ENCODE measurements around the gene EFCAB6.

The EFCAB6 gene

DNA sequence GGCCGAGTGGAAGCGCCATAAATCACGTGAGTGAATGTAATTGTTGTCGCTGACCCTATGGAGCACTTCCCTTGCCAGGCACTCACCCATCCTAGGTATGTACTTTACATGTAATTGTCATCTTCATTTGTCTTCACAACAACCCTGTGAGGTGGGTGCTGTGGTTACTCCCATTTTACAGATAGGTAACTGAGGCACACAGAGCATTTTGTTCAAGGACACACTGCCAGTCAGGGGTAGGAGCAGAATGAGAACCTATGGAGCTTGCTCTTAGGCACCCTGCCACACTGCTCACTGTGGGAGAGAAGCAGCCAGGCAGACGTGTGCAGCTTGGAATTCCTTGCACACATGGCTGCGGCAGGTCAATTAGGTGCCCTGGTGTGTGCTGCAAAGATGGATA, 785 bp upstream of the EFCAB6 start:
- H3K27me3 ChIP-seq (replicated peaks; ENCODE audit: control insufficient read depth, insufficient read depth, low read length, poor library complexity, severe bottlenecking), result no peaks in the 10 kb centered on the region
- peak overlapping the region; percentile 64 for H3K27ac ChIP-seq (ENCODE audit: insufficient read depth, low read length, poor library complexity, severe bottlenecking)
- no peaks in the 10 kb centered on the region for H3K36me3 ChIP-seq (ENCODE audit: control insufficient read depth, insufficient read depth, low read length)
- H3K4me3 ChIP-seq (ENCODE audit: insufficient read depth, low read depth, low read length, poor library complexity, severe bottlenecking), result peak overlapping the region; percentile 75
- H3K9me3 ChIP-seq (ENCODE audit: control insufficient read depth, low read length), result no peaks in the 10 kb centered on the region
- no peak for DNase-seq
- no peaks in the 10 kb centered on the region for H3K4me1 ChIP-seq (ENCODE audit: control insufficient read depth, insufficient read depth, low read length, poor library complexity, severe bottlenecking)

DNA sequence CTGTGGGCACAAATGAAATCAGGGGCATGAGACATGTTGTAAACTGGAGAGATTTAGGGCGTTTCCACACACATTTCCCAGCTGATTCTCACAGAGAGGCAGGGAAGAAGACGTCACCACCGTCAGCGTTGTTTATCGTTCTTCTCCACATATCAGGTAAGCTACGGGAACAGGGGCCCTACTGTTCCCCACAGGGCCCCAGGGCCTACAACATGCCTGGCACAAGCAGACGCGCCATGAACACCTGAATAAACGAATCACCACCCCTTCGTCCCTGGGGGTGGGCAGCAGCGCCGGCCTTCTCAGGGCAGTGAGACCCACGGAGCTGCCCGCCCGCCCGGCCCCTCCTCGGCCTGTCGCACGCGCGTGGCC, 342 bp downstream of the EFCAB6 start:
- Histone ChIP-seq H3K27ac (ENCODE audit: insufficient read depth, low read length, poor library complexity, severe bottlenecking) (peak overlapping the region; percentile 64), H3K36me3 (ENCODE audit: control insufficient read depth, insufficient read depth, low read length) (no peaks in the 10 kb centered on the region), H3K4me3 (ENCODE audit: insufficient read depth, low read depth, low read length, poor library complexity, severe bottlenecking) (peak overlapping the region; percentile 75), H3K9me3 (ENCODE audit: control insufficient read depth, low read length) (no peaks in the 10 kb centered on the region), H3K4me1 (ENCODE audit: control insufficient read depth, insufficient read depth, low read length, poor library complexity, severe bottlenecking) (no peaks in the 10 kb centered on the region), H3K27me3 (replicated peaks; ENCODE audit: control insufficient read depth, insufficient read depth, low read length, poor library complexity, severe bottlenecking) (no peaks in the 10 kb centered on the region)
- DNase-seq, result no peak

DNA sequence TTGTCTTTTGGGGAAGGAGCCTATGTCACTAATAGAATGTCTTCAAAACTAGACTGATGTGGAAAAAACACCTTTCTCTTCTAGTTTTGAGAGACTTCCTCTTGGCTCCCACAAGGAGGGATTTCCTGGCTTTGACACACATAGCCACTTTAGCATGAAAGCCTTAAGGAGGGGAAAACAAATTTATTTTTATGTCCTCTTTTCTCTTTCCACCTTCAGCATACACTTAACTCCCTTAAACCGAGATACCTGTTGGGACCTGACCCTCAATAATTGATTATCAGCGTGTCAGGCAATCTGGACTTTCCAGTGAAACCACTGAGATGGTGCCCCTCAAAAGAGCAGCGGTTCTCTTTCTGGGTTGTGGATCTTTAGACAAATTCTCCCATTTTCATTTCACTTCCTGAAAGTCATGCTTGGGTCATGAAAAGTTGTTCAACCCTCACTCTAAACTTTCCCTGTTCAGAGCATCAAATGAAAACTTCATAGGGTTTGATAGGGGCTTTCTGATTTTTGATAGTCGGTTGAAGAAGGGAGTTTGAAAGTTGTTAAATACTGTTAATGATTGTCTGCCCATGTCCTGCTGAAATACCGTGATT, 9.1 kb downstream of the EFCAB6 start:
- H3K4me3 ChIP-seq (ENCODE audit: insufficient read depth, low read depth, low read length, poor library complexity, severe bottlenecking), result no peak overlapping the region
- H3K36me3 ChIP-seq (ENCODE audit: control insufficient read depth, insufficient read depth, low read length), result no peaks in the 10 kb centered on the region
- no peaks in the 10 kb centered on the region for H3K27me3 ChIP-seq (replicated peaks; ENCODE audit: control insufficient read depth, insufficient read depth, low read length, poor library complexity, severe bottlenecking)
- no peaks in the 10 kb centered on the region for H3K9me3 ChIP-seq (ENCODE audit: control insufficient read depth, low read length)
- no peak overlapping the region for H3K27ac ChIP-seq (ENCODE audit: insufficient read depth, low read length, poor library complexity, severe bottlenecking)
- DNase-seq, result no peak
- H3K4me1 ChIP-seq (ENCODE audit: control insufficient read depth, insufficient read depth, low read length, poor library complexity, severe bottlenecking), result no peaks in the 10 kb centered on the region

DNA sequence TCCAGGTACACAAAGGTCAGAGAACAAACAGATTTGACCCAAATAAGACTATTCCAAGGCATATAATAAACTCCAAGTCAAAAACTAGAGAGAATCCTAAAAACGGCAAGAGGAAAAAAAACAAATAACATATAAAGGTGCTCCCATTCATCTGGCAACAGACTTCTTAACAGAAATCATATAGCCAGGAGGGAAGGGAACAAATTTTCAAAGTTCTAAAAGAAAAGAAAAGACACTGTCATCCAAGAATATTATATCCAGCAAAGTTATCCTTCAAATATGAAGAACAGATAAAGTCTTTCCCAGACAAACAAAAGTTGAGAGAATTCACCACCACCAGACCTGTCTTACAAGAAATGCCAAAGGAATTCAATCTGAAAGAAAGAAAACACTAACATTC, 11.1 kb downstream of the EFCAB6 start:
- no peak for DNase-seq
- H3K27me3 ChIP-seq (replicated peaks; ENCODE audit: control insufficient read depth, insufficient read depth, low read length, poor library complexity, severe bottlenecking), result no peaks in the 10 kb centered on the region
- H3K9me3 ChIP-seq (ENCODE audit: control insufficient read depth, low read length), result no peaks in the 10 kb centered on the region
- no peak overlapping the region for H3K27ac ChIP-seq (ENCODE audit: insufficient read depth, low read length, poor library complexity, severe bottlenecking)
- no peaks in the 10 kb centered on the region for H3K36me3 ChIP-seq (ENCODE audit: control insufficient read depth, insufficient read depth, low read length)
- no peaks in the 10 kb centered on the region for H3K4me1 ChIP-seq (ENCODE audit: control insufficient read depth, insufficient read depth, low read length, poor library complexity, severe bottlenecking)
- H3K4me3 ChIP-seq (ENCODE audit: insufficient read depth, low read depth, low read length, poor library complexity, severe bottlenecking), result no peak overlapping the region

DNA sequence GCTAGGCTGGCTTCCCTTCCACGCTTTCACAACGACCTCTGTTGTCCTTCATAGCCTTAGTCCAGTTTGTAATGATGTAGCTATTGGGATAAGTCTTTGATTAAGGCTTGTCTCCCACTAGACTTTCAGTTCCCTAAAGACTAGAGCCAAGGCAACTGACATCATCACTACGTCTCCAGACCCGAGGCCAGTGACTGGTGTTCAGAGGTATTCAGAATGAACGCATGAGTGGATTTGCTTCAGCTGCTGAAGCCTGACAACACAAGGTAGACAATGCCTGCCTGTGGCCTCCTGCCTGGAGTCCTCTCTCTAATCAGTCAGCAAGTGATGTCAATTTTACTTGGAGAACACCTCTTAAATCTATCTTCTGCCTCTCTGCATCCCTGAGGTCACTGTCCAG, 13.6 kb downstream of the EFCAB6 start:
- Histone ChIP-seq H3K27ac (ENCODE audit: insufficient read depth, low read length, poor library complexity, severe bottlenecking) (no peak overlapping the region), H3K9me3 (ENCODE audit: control insufficient read depth, low read length) (no peaks in the 10 kb centered on the region), H3K4me3 (ENCODE audit: insufficient read depth, low read depth, low read length, poor library complexity, severe bottlenecking) (no peak overlapping the region), H3K27me3 (replicated peaks; ENCODE audit: control insufficient read depth, insufficient read depth, low read length, poor library complexity, severe bottlenecking) (no peaks in the 10 kb centered on the region), H3K4me1 (ENCODE audit: control insufficient read depth, insufficient read depth, low read length, poor library complexity, severe bottlenecking) (no peaks in the 10 kb centered on the region), H3K36me3 (ENCODE audit: control insufficient read depth, insufficient read depth, low read length) (no peaks in the 10 kb centered on the region)
- no peak for DNase-seq

DNA sequence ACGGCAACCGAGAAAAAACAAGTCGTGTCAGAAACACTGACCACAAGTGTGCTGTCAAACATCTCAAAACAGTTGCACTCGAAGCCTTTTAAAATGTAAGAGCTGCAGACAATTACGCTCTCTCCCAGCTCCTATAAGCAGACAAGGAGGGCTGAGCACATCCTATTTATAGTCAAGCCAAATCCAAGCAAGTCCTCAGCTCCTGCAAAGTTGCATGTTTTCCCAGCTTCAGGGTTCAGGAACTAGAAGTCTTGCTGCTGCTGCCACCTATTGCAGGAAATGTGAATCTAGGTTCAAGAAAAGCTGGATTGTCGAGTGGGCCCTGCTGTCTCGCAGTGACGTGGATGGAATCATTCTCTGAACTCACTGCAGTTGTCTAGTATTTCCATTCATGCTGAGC, 15.5 kb downstream of the EFCAB6 start:
- no peaks in the 10 kb centered on the region for H3K27me3 ChIP-seq (replicated peaks; ENCODE audit: control insufficient read depth, insufficient read depth, low read length, poor library complexity, severe bottlenecking)
- no peaks in the 10 kb centered on the region for H3K9me3 ChIP-seq (ENCODE audit: control insufficient read depth, low read length)
- DNase-seq, result no peak
- H3K36me3 ChIP-seq (ENCODE audit: control insufficient read depth, insufficient read depth, low read length), result no peaks in the 10 kb centered on the region
- no peak overlapping the region for H3K4me3 ChIP-seq (ENCODE audit: insufficient read depth, low read depth, low read length, poor library complexity, severe bottlenecking)
- H3K4me1 ChIP-seq (ENCODE audit: control insufficient read depth, insufficient read depth, low read length, poor library complexity, severe bottlenecking), result no peaks in the 10 kb centered on the region
- H3K27ac ChIP-seq (ENCODE audit: insufficient read depth, low read length, poor library complexity, severe bottlenecking), result no peak overlapping the region

DNA sequence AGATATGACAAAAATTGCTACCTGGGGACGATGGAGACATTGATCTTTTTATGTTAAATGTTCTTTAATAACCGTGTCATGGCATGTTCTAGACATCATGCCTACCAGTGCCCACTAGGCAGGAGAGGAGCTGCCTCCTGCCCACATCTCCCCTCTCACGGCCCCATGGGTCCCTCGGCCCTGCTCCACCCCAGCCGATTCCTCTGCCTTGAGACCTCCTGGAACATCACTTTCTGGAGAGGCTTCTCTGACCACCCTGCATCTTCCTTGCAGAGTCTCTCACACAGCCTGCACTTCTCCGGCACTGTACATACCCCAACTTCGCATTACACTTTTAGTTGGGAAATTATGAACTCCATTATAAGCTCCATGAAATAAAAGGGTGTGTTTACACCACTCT, 16.8 kb downstream of the EFCAB6 start:
- Histone ChIP-seq H3K27me3 (replicated peaks; ENCODE audit: control insufficient read depth, insufficient read depth, low read length, poor library complexity, severe bottlenecking) (no peaks in the 10 kb centered on the region), H3K27ac (ENCODE audit: insufficient read depth, low read length, poor library complexity, severe bottlenecking) (no peak overlapping the region), H3K36me3 (ENCODE audit: control insufficient read depth, insufficient read depth, low read length) (no peaks in the 10 kb centered on the region), H3K9me3 (ENCODE audit: control insufficient read depth, low read length) (no peaks in the 10 kb centered on the region), H3K4me3 (ENCODE audit: insufficient read depth, low read depth, low read length, poor library complexity, severe bottlenecking) (no peak overlapping the region), H3K4me1 (ENCODE audit: control insufficient read depth, insufficient read depth, low read length, poor library complexity, severe bottlenecking) (no peaks in the 10 kb centered on the region)
- DNase-seq, result no peak

DNA sequence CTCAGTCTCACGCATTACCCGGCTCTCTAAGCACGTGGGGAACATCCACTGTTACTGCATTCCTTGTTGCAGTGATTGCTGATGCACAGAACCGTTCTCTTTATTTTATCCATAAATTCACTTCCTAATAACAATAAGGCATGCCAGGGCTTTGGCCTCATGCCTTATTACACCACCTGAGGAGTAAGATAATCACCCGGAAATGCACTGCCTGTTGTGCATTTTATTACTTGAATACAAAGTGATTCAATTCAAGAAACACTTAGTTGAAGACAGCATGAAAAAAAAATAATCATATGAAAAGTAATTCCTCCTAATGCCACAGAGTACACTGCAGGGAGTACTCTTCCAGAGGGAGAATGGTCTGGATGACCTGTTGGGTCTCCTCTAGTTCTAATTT, 19.2 kb downstream of the EFCAB6 start:
- H3K4me1 ChIP-seq (ENCODE audit: control insufficient read depth, insufficient read depth, low read length, poor library complexity, severe bottlenecking), result no peaks in the 10 kb centered on the region
- no peaks in the 10 kb centered on the region for H3K27me3 ChIP-seq (replicated peaks; ENCODE audit: control insufficient read depth, insufficient read depth, low read length, poor library complexity, severe bottlenecking)
- no peak overlapping the region for H3K27ac ChIP-seq (ENCODE audit: insufficient read depth, low read length, poor library complexity, severe bottlenecking)
- DNase-seq, result no peak
- no peaks in the 10 kb centered on the region for H3K36me3 ChIP-seq (ENCODE audit: control insufficient read depth, insufficient read depth, low read length)
- no peak overlapping the region for H3K4me3 ChIP-seq (ENCODE audit: insufficient read depth, low read depth, low read length, poor library complexity, severe bottlenecking)
- H3K9me3 ChIP-seq (ENCODE audit: control insufficient read depth, low read length), result no peaks in the 10 kb centered on the region

DNA sequence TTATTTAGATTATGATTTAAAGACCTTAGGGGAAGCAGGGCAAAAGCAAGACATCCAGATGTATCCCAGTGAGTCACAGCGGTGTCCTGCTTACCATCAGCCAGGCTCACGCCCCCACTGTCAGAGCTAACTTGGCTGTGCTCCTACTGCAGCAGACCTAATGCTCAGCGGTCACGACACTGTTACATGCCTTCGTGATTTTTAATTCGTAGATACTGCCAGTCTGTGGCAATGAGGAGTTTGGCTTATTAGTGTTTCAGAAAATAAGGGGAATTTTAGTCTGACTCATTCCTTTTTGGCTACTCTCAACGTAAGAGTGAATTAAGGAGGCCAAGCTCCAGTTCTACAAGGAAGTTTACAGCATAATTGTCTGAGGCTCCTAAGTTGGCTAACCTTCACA, 22.7 kb downstream of the EFCAB6 start:
- Histone ChIP-seq H3K36me3 (ENCODE audit: control insufficient read depth, insufficient read depth, low read length) (no peaks in the 10 kb centered on the region), H3K9me3 (ENCODE audit: control insufficient read depth, low read length) (no peaks in the 10 kb centered on the region), H3K27ac (ENCODE audit: insufficient read depth, low read length, poor library complexity, severe bottlenecking) (no peak overlapping the region), H3K4me3 (ENCODE audit: insufficient read depth, low read depth, low read length, poor library complexity, severe bottlenecking) (no peak overlapping the region), H3K27me3 (replicated peaks; ENCODE audit: control insufficient read depth, insufficient read depth, low read length, poor library complexity, severe bottlenecking) (no peaks in the 10 kb centered on the region), H3K4me1 (ENCODE audit: control insufficient read depth, insufficient read depth, low read length, poor library complexity, severe bottlenecking) (no peaks in the 10 kb centered on the region)
- no peak for DNase-seq

DNA sequence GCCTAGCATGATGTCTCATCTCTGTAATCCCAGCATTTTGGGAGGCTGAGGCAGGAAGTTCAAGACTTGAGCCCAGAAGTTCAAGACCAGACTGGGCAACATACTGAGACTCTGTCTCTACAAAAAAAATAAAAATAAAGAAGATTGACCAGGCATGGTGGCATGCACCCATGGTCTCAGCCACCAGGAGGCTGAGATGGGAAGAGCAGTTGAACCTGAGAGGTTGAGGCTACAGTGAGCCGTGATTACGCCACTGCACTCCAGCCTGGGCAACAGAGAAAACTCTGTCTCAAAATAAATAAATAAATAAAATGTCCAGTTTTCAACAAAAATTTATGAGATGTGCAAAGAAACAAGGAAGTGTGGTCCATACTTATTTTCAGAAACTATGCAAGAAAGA, 28.3 kb downstream of the EFCAB6 start:
- no peak overlapping the region for H3K27ac ChIP-seq (ENCODE audit: insufficient read depth, low read length, poor library complexity, severe bottlenecking)
- H3K4me3 ChIP-seq (ENCODE audit: insufficient read depth, low read depth, low read length, poor library complexity, severe bottlenecking), result no peak overlapping the region

DNA sequence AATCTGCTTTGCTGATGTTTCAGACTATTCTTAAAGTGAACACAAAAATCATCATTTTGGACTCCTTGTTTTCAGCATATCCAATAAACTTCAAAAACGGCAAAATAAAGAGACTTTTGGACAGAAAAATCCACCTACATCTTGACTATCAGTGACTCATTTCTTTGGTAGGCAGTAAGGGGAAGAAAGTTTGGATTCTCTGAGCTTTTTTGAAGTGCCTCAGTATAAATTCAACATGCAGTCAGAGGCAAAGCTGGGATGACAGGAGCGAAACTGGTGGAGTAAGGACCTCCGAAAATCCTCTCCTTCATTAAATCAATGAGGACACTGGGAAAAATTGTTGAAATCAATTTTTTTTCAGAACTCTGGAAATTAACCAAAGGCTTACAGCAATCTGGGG, 29.7 kb downstream of the EFCAB6 start:
- no peaks in the 10 kb centered on the region for H3K27me3 ChIP-seq (replicated peaks; ENCODE audit: control insufficient read depth, insufficient read depth, low read length, poor library complexity, severe bottlenecking)
- H3K36me3 ChIP-seq (ENCODE audit: control insufficient read depth, insufficient read depth, low read length), result no peaks in the 10 kb centered on the region
- no peak overlapping the region for H3K4me3 ChIP-seq (ENCODE audit: insufficient read depth, low read depth, low read length, poor library complexity, severe bottlenecking)
- no peak for DNase-seq
- no peak overlapping the region for H3K27ac ChIP-seq (ENCODE audit: insufficient read depth, low read length, poor library complexity, severe bottlenecking)
- H3K4me1 ChIP-seq (ENCODE audit: control insufficient read depth, insufficient read depth, low read length, poor library complexity, severe bottlenecking), result no peaks in the 10 kb centered on the region
- no peaks in the 10 kb centered on the region for H3K9me3 ChIP-seq (ENCODE audit: control insufficient read depth, low read length)

More for the DNA sequence above, 28.3 kb downstream of the EFCAB6 start:
- no peaks in the 10 kb centered on the region for H3K4me1 ChIP-seq (ENCODE audit: control insufficient read depth, insufficient read depth, low read length, poor library complexity, severe bottlenecking)
- DNase-seq, result no peak
- no peaks in the 10 kb centered on the region for H3K9me3 ChIP-seq (ENCODE audit: control insufficient read depth, low read length)
- no peaks in the 10 kb centered on the region for H3K27me3 ChIP-seq (replicated peaks; ENCODE audit: control insufficient read depth, insufficient read depth, low read length, poor library complexity, severe bottlenecking)
- H3K36me3 ChIP-seq (ENCODE audit: control insufficient read depth, insufficient read depth, low read length), result no peaks in the 10 kb centered on the region

Measured in effector memory CD4-positive, alpha-beta T cell (primary cell).